ENCODE data around the gene HSF5. TPM values are rescaled to one million over a fixed set of nuclear protein-coding genes. Genes with fewer than 3 reads are reported as not detected.

HSF5 gene
- polyA plus RNA-seq, 3 donors from 2014 or later = 0.16 TPM; not detected in 2

DNA sequence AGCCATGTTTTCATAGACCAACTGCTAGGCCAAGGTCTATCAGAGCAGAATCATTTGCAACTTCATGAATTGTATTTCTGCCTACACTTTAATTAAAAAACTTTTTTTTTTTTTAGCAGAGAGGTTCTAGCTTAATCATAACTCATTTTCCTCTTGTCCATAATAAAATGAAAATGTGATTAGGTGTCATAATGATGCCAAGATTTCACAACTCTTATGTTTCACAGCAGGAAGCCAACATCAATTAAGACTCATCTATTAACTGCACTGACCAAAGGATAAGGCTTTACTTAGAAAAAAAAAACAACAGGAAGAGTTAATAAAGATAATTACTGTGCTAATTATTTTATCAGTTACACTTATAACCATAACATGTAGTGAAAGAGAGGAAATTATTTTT, 52.0 kb downstream of the HSF5 start:
- no peak overlapping the region for H3K4me3 Mint-ChIP-seq
- no peaks in the 10 kb centered on the region for H3K9me3 Mint-ChIP-seq
- H3K27me3 Mint-ChIP-seq (ENCODE audit: low read depth in 3 of 3) = peaks cover 0 to 2% (median 0%) of the 10 kb centered on the region in 3 donors
- H3K4me1 Mint-ChIP-seq = no peaks in the 10 kb centered on the region
- H3K36me3 Mint-ChIP-seq = peaks cover 0 to 6% (median 3%) of the 10 kb centered on the region in 3 donors
- H3K27ac Mint-ChIP-seq = no peak overlapping the region
- no peak for DNase-seq

DNA sequence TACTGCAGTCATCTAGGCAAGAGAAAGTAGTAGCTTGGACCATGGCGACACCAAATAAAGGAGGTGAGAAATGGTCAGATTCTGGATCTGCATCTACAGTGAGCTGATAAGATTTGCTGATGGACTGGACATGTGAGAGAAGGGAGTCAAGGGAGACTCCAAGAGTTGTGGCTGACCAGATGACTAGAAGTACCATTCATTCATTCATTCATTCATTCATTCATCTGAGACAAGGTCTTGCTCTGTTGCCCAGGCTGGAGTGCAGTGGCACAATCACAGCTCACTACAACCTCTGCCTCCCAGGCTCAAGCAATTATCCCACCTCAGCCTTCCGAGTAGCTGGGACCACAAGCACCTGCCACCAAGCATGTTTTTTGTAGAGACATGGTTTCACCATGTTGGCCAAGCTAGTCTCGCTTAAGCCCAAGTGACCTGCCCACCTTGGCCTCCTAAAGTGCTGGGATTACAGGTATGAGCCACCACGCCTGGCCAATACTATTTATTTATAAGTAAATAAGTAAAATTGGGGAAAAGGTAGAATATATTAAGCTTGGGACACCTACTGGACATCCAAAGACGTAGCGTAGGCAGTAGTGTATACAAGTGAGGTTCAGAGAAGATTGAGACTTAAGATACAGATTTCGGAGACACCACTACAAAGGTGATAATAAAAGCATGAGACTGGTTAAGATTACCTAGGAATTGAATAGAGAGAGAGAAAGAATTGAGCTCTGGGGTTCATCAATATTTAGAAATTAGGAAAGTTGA, 55.2 kb downstream of the HSF5 start:
- DNase-seq = no peak
- Mint-ChIP-seq H3K36me3 (peaks cover 0 to 6% (median 3%) of the 10 kb centered on the region in 3 donors), H3K9me3 (no peaks in the 10 kb centered on the region), H3K27ac (no peak overlapping the region), H3K4me1 (no peaks in the 10 kb centered on the region), H3K4me3 (no peak overlapping the region), H3K27me3 (ENCODE audit: low read depth in 3 of 3) (peaks cover 0 to 2% (median 0%) of the 10 kb centered on the region in 3 donors)

DNA sequence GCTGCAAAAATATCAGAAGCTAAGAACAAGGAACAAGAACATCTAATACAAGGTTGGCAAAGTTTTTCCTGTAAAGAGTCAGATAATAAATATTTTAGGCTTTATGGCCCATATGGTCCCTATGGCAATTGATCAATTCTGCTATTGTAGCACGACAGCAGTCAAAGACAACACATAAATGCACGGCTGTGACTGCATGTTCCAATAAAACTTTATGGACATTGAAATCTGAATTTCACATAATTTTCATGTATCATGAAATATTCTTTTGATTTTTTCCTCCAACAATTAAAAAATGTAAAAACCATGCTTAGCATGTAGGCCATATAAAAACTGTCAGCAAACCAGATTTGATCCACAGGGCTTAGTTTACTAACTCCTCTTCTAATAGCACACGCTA, 60.4 kb downstream of the HSF5 start:
- H3K4me1 Mint-ChIP-seq = no peaks in the 10 kb centered on the region
- H3K27me3 Mint-ChIP-seq (ENCODE audit: low read depth in 3 of 3) = no peaks in the 10 kb centered on the region
- no peak for DNase-seq
- H3K4me3 Mint-ChIP-seq = no peak overlapping the region
- H3K9me3 Mint-ChIP-seq = peaks cover 0 to 1% (median 0%) of the 10 kb centered on the region in 6 donors
- H3K36me3 Mint-ChIP-seq = peaks cover 0 to 3% (median 0%) of the 10 kb centered on the region in 3 donors
- no peak overlapping the region for H3K27ac Mint-ChIP-seq

DNA sequence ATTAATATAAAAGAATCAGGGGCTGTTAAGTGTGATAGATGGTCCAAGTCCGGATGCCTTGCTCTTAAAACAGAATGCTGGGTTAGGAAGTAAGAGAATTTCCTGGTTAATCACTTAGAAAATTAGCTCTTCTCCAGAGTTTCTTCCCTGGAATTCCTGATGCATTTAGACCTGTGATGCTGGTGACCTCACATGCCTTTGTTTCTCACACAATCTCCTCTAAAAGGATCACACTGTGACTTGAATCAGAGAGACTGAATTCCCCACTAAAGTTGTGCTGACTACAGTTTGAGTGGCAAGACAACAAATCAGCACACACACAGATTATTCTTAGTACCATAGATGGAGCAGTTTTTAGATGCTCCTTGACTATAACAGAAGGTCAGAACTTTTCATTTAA, 66.5 kb downstream of the HSF5 start:
- DNase-seq = no peak
- Mint-ChIP-seq H3K9me3 (peaks cover 0 to 1% (median 0%) of the 10 kb centered on the region in 6 donors), H3K4me1 (peaks cover 14 to 18% of the 10 kb centered on the region in 2 donors), H3K36me3 (peaks cover 0 to 3% (median 0%) of the 10 kb centered on the region in 3 donors), H3K27me3 (ENCODE audit: low read depth in 3 of 3) (no peaks in the 10 kb centered on the region), H3K27ac (no peak overlapping the region), H3K4me3 (no peak overlapping the region)

DNA sequence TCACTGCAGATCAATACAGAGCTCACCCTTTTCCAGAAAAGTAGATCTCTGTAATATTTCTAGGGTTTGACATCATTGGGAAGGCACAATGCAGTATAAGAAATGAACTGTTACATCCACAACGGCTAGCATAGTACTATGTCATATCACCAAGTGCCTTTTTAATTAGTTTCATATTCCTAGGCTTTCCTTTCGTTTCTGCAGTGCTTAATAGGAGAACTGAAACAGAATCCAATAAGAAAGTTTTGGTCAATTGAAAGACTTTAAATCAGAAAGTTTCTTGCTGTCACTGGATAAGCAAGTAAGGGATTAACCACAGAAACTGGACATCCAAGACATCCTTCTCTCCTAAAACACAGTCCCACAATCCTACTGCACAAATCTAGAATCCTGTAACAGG, 67.4 kb downstream of the HSF5 start:
- peaks cover 0 to 1% (median 0%) of the 10 kb centered on the region in 6 donors for H3K9me3 Mint-ChIP-seq
- H3K36me3 Mint-ChIP-seq = peaks cover 0 to 3% (median 0%) of the 10 kb centered on the region in 3 donors
- H3K4me1 Mint-ChIP-seq = peaks cover 19 to 23% of the 10 kb centered on the region in 2 donors
- no peaks in the 10 kb centered on the region for H3K27me3 Mint-ChIP-seq (ENCODE audit: low read depth in 3 of 3)
- H3K4me3 Mint-ChIP-seq = no peak overlapping the region
- no peak for DNase-seq
- H3K27ac Mint-ChIP-seq = no peak overlapping the region

DNA sequence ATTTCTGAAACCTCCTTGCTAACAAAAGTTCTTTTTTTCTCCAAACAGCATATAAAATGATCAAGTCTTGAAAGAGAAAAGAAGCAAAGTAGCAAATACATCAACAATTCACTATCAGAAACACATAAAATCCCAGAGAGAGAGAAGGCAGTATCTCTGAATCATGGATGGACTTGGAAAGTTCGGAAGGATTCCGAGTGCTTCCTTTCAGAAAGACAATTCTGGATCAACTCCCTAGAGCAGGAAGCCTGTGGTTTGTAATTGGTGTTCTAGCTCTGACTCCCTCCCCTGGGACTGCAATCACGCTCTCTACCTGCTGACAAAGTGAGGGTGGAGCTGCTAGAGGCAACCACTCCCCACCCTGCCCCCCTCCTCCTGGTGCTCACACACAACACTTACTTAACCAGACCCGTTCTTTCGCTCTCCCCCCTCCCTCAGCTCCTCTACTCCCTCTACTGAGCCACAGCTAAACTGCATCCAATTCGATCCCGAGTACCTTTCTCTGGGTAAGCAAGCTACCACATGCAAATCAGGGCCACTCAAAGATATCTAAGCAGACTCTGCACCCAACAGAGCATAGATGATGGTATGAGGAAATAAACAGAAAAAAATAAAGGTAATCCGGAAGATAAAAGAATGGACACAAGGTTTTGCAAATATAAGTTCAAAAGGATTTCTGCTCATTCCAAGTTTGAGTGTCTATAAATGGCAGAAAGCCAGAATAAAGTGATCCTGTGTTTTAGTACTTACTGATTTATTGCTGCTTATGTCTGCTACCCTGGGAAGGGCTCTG, 70.7 kb downstream of the HSF5 start, which contains the start of gene RNF43:
RNF43 (minus strand) TSS at position 235 of the 793 bp plus-strand sequence. CDS start 1,957 bp downstream, outside the sequence.
- DNase-seq = peak; percentile 78 to 83 (median 79)
- Mint-ChIP-seq H3K27ac (peak within 1 kb of the TSS; percentile 38 to 82 (median 65)), H3K4me3 (peak within 1 kb of the TSS in 4 of 5 donors; percentile 4 to 63 (median 26)), H3K36me3 (no peaks in the 10 kb centered on the region), H3K27me3 (ENCODE audit: low read depth in 3 of 3) (no peaks in the 10 kb centered on the region), H3K9me3 (no peaks in the 10 kb centered on the region), H3K4me1 (peaks cover 21 to 27% of the 10 kb centered on the region in 2 donors)

DNA sequence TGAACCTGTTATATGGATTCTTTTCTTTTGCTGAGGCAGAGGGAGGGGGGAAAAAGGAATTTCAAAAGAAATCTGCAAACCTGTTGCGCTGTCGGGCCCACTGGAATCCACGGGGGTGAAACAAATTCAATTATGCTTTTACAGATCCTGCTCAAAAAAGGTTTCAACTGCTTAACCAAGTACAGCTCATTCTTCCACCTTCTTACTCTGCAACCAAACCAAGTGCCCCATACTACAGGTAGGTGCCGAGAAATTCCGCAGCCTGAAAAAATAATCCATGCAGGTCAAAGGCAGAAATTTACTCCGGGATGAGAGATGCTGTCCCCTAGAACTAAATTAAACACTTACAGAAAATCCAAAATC, 71.3 kb downstream of the HSF5 start:
- Mint-ChIP-seq H3K9me3 (no peaks in the 10 kb centered on the region), H3K27ac (peak overlapping the region; percentile 22 to 82 (median 57)), H3K27me3 (ENCODE audit: low read depth in 3 of 3) (no peaks in the 10 kb centered on the region), H3K4me1 (peaks cover 21 to 27% of the 10 kb centered on the region in 2 donors), H3K4me3 (no peak overlapping the region), H3K36me3 (no peaks in the 10 kb centered on the region)
- DNase-seq = no peak

DNA sequence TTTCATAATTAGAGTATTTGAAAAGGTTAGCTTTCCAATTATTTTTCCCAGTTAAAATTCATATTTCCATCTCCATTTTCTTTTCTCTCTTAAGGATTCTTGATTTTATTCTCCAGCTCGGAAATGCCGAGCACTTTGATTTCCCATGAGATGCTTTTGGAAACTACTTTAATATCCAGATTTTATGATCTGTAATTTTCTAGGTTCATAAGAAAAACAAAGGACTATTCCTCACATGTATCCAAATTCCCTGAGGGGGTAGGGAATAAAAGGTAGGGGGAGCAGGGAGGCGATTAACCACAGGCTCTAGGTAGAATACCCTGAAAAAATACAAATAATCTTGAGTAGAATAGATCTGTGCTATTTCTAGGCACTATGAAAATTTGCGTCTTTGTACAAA, 71.8 kb downstream of the HSF5 start:
- H3K27me3 Mint-ChIP-seq (ENCODE audit: low read depth in 3 of 3) = peaks cover 0 to under 1% (median 0%) of the 10 kb centered on the region in 3 donors
- peak overlapping the region in 4 of 6 donors; percentile 1 to 38 (median 25) for H3K27ac Mint-ChIP-seq
- no peak overlapping the region for H3K4me3 Mint-ChIP-seq
- H3K9me3 Mint-ChIP-seq = no peaks in the 10 kb centered on the region
- H3K36me3 Mint-ChIP-seq = no peaks in the 10 kb centered on the region
- H3K4me1 Mint-ChIP-seq = peaks cover 21 to 27% of the 10 kb centered on the region in 2 donors
- no peak for DNase-seq

DNA sequence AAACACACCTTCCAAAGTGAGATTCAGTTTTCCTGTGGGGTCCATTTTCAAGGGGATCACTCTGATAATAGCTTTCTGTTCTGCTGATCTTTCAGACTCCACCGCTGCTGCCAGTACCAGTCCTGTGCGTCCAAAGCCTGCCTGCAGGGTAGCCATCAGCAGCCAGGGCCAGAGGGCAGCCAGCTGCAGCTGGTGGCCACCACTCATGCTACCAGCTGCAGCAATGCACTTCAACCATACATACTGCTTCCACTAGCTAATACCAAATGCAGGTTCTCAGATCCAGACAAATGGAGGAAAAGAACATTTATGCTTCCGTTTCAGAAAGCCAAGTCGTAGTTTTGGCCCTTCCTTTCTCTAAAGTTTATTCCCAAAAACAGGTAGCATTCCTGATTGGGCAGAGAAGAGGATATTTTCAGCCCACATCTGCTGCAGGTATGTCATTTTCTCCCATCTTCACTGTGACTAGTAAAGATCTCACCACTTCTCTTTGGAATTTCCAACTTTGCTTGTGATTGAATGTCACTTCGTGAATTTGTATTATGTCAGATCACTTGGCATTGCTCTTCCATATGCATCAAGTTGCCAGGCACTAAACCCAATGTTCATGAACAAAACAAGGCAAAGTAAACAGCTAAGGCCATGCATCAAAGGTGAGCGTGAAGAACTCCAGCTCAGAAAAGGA, 72.7 kb downstream of the HSF5 start:
- no peaks in the 10 kb centered on the region for H3K9me3 Mint-ChIP-seq
- H3K4me3 Mint-ChIP-seq = no peak overlapping the region
- no peak for DNase-seq
- H3K4me1 Mint-ChIP-seq = peaks cover 21 to 27% of the 10 kb centered on the region in 2 donors
- peak overlapping the region in 3 of 6 donors; percentile 33 to 76 (median 59) for H3K27ac Mint-ChIP-seq
- peaks cover 0 to 2% (median 0%) of the 10 kb centered on the region in 3 donors for H3K27me3 Mint-ChIP-seq (ENCODE audit: low read depth in 3 of 3)
- no peaks in the 10 kb centered on the region for H3K36me3 Mint-ChIP-seq

DNA sequence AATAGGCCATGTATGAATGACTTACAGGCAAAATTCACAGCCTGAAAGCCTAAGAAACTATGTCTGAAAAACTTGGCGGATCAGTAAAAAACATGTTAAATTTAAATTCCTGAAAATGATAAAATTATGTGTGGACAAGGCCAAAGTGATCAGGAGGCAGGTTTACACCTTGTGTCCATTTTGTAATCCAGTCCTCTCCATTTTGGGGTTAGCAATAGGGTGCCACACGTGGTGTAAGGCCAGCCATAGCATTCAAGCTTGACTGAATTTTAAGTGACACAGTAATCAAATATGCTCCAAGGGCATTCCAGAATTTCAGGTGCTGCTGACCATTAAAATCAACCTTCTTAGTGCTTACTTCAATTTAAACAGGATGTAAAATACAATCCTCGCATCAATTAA, 73.6 kb downstream of the HSF5 start:
- H3K4me3 Mint-ChIP-seq = no peak overlapping the region
- peaks cover 21 to 27% of the 10 kb centered on the region in 2 donors for H3K4me1 Mint-ChIP-seq
- peaks cover 0 to 2% (median 0%) of the 10 kb centered on the region in 3 donors for H3K27me3 Mint-ChIP-seq (ENCODE audit: low read depth in 3 of 3)
- no peaks in the 10 kb centered on the region for H3K36me3 Mint-ChIP-seq
- H3K27ac Mint-ChIP-seq = no peak overlapping the region
- no peak for DNase-seq
- no peaks in the 10 kb centered on the region for H3K9me3 Mint-ChIP-seq

DNA sequence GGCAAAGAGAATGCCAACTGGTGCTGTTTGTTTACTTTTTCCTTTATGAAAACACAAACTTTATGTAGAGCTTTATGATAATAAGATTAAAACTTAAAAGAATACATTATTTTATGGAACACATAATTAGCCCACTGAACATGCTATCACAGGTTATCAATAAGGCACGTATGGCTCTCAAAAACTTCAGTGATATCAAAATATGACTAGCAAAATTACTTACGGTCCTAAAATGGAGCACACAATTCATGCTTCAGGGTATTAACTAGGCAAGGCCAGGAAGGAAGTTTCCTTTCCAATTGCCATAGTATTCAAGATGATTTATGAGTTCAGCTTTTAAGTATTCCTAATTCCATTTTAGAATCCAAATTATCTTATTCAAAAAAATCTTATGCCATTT, 74.5 kb downstream of the HSF5 start:
- peaks cover 21 to 27% of the 10 kb centered on the region in 2 donors for H3K4me1 Mint-ChIP-seq
- peaks cover 0 to 3% (median 2%) of the 10 kb centered on the region in 3 donors for H3K27me3 Mint-ChIP-seq (ENCODE audit: low read depth in 3 of 3)
- H3K27ac Mint-ChIP-seq = no peak overlapping the region
- no peak overlapping the region for H3K4me3 Mint-ChIP-seq
- no peaks in the 10 kb centered on the region for H3K9me3 Mint-ChIP-seq
- no peaks in the 10 kb centered on the region for H3K36me3 Mint-ChIP-seq
- no peak for DNase-seq

DNA sequence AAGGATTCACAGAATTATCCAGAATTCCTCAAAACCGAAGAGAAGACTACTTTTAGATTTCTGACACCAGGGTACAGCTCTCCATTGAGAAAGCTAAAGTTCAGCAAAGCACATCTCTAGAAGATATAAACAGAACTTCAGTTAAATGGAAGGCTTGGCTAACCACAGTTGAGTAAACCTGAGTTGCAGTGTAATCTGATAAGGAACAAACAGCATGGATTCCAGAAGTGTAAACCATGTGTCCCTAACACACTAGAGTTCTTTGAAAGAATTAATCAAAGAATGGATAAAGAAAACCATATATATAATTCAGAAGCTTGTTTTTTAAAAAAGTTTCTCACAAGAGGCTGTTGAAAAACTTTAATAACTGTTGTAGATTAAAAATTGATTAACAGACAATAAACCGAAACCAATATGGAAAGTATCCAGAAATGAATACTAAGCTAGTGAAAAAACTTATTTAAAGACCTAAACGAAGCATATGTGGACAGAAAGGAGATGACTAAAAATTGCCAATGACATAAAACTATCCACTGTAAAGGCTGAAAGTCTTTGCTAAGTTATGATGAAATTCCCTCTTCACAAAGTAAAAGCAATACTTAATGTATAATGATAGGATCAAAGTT, 75.1 kb downstream of the HSF5 start:
- no peak overlapping the region for H3K27ac Mint-ChIP-seq
- H3K36me3 Mint-ChIP-seq = no peaks in the 10 kb centered on the region

DNA sequence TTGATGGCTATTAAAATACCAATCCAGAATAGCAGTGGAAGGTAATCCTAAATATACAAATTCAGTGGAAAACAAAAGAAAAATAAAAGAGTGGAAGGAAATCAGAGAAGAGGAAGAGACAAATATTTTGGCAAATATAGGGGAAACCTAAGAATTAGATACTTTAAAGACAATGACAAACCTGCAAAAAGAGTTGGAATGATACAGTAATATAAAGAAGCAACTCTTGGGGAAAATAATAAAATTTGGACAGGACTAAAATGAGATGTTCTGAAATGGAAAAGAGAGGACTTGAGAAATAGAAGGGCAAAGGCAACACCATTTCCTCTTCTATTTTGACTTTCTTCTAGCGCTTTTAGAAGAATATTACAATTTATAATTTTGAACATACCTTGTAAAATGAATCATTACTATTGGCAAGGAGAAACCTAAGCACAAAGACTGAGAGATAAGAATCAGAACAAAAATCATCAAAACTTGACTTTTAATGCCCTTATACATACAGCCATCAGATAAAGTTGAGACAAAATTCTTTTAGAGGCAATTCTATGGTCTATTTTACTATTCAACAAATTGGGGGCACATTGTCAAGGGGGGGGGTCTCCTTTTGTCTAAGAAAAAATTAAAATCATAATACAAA, 76.0 kb downstream of the HSF5 start:
- H3K36me3 Mint-ChIP-seq = no peaks in the 10 kb centered on the region
- no peaks in the 10 kb centered on the region for H3K9me3 Mint-ChIP-seq
- peaks cover 0 to 3% (median 2%) of the 10 kb centered on the region in 3 donors for H3K27me3 Mint-ChIP-seq (ENCODE audit: low read depth in 3 of 3)
- no peak for DNase-seq
- H3K27ac Mint-ChIP-seq = no peak overlapping the region
- no peak overlapping the region for H3K4me3 Mint-ChIP-seq
- peaks cover 11 to 14% of the 10 kb centered on the region in 2 donors for H3K4me1 Mint-ChIP-seq

More for the DNA sequence above, 75.1 kb downstream of the HSF5 start:
- Mint-ChIP-seq H3K4me1 (peaks cover 20 to 23% of the 10 kb centered on the region in 2 donors), H3K4me3 (no peak overlapping the region), H3K9me3 (no peaks in the 10 kb centered on the region), H3K27me3 (ENCODE audit: low read depth in 3 of 3) (peaks cover 0 to 3% (median 2%) of the 10 kb centered on the region in 3 donors)
- DNase-seq = no peak

All from immature natural killer cell (primary cell).